ENCODE data around the gene TMEM256. TPM values are rescaled to one million over a fixed set of nuclear protein-coding genes. Genes with fewer than 3 reads are reported as not detected.

Gene TMEM256
- total RNA-seq, 1 donor from 2014 or later: 67.7 TPM

- H3K27me3 Mint-ChIP-seq (ENCODE audit: low read depth): no peaks in the 10 kb centered on the region
- H3K36me3 Mint-ChIP-seq (ENCODE audit: low read depth): no peaks in the 10 kb centered on the region
- no peak overlapping the region for H3K27ac Mint-ChIP-seq
- no peak for DNase-seq (ENCODE audit: low spot score)
- no peaks in the 10 kb centered on the region for H3K4me1 Mint-ChIP-seq (ENCODE audit: low read depth)
- intact Hi-C loops (cut with micrococcal nuclease): no loop called here
- no peaks in the 10 kb centered on the region for H3K9me3 Mint-ChIP-seq
- H3K4me3 Mint-ChIP-seq (ENCODE audit: low read depth): no peak overlapping the region
Observed at GRCh38 chr17:7426203-7426863, 22.4 kb upstream of the TMEM256 start.

- H3K36me3 Mint-ChIP-seq (ENCODE audit: low read depth): no peaks in the 10 kb centered on the region
- no peak overlapping the region for H3K27ac Mint-ChIP-seq
- no peak overlapping the region for H3K4me3 Mint-ChIP-seq (ENCODE audit: low read depth)
- H3K27me3 Mint-ChIP-seq (ENCODE audit: low read depth): no peaks in the 10 kb centered on the region
- intact Hi-C loops (cut with micrococcal nuclease): no loop called here
- no peaks in the 10 kb centered on the region for H3K9me3 Mint-ChIP-seq
- DNase-seq (ENCODE audit: low spot score): no peak
- no peaks in the 10 kb centered on the region for H3K4me1 Mint-ChIP-seq (ENCODE audit: low read depth)
Observed at GRCh38 chr17:7425756-7426155, 21.9 kb upstream of the TMEM256 start.

GRCh38 chr17:7425316-7425715, 21.4 kb upstream of the TMEM256 start, which contains the start of gene SPEM2:
TSS of gene SPEM2 (plus strand) at chr17:7425616. CDS start at chr17:7425689, 73 bp downstream.
- no peak within 1 kb of the TSS for H3K4me3 Mint-ChIP-seq (ENCODE audit: low read depth)
- intact Hi-C loops (cut with micrococcal nuclease): no loop called here
- no peaks in the 10 kb centered on the region for H3K9me3 Mint-ChIP-seq
- no peaks in the 10 kb centered on the region for H3K27me3 Mint-ChIP-seq (ENCODE audit: low read depth)
- H3K4me1 Mint-ChIP-seq (ENCODE audit: low read depth): no peaks in the 10 kb centered on the region
- H3K36me3 Mint-ChIP-seq (ENCODE audit: low read depth): no peaks in the 10 kb centered on the region
- no peak within 1 kb of the TSS for H3K27ac Mint-ChIP-seq
- DNase-seq (ENCODE audit: low spot score): no peak

- no peaks in the 10 kb centered on the region for H3K36me3 Mint-ChIP-seq (ENCODE audit: low read depth)
Observed at GRCh38 chr17:7423679-7424078, 19.8 kb upstream of the TMEM256 start.

GRCh38 chr17:7421186-7421585, 17.3 kb upstream of the TMEM256 start:
- intact Hi-C loops (cut with micrococcal nuclease): no loop called here
- no peaks in the 10 kb centered on the region for H3K36me3 Mint-ChIP-seq (ENCODE audit: low read depth)
- H3K4me1 Mint-ChIP-seq (ENCODE audit: low read depth): no peaks in the 10 kb centered on the region
- H3K9me3 Mint-ChIP-seq: no peaks in the 10 kb centered on the region
- no peak overlapping the region for H3K4me3 Mint-ChIP-seq (ENCODE audit: low read depth)
- no peak overlapping the region for H3K27ac Mint-ChIP-seq
- H3K27me3 Mint-ChIP-seq (ENCODE audit: low read depth): no peaks in the 10 kb centered on the region
- DNase-seq (ENCODE audit: low spot score): no peak

More at GRCh38 chr17:7423679-7424078, 19.8 kb upstream of the TMEM256 start:
- H3K27me3 Mint-ChIP-seq (ENCODE audit: low read depth): no peaks in the 10 kb centered on the region
- DNase-seq (ENCODE audit: low spot score): no peak
- H3K4me1 Mint-ChIP-seq (ENCODE audit: low read depth): no peaks in the 10 kb centered on the region
- intact Hi-C loops (cut with micrococcal nuclease): no loop called here
- H3K4me3 Mint-ChIP-seq (ENCODE audit: low read depth): no peak overlapping the region
- no peak overlapping the region for H3K27ac Mint-ChIP-seq
- H3K9me3 Mint-ChIP-seq: no peaks in the 10 kb centered on the region

GRCh38 chr17:7419819-7420610, 16.1 kb upstream of the TMEM256 start, which contains the start of gene SPEM1:
TSS of gene SPEM1 (plus strand) at chr17:7420324. CDS start at chr17:7420385, 61 bp downstream.
- DNase-seq (ENCODE audit: low spot score): no peak
- no peak within 1 kb of the TSS for H3K4me3 Mint-ChIP-seq (ENCODE audit: low read depth)
- no peaks in the 10 kb centered on the region for H3K4me1 Mint-ChIP-seq (ENCODE audit: low read depth)
- H3K9me3 Mint-ChIP-seq: no peaks in the 10 kb centered on the region
- no peaks in the 10 kb centered on the region for H3K27me3 Mint-ChIP-seq (ENCODE audit: low read depth)
- no peak within 1 kb of the TSS for H3K27ac Mint-ChIP-seq
- intact Hi-C loops (cut with micrococcal nuclease): no loop called here
- H3K36me3 Mint-ChIP-seq (ENCODE audit: low read depth): no peaks in the 10 kb centered on the region

GRCh38 chr17:7418472-7419152, 14.7 kb upstream of the TMEM256 start:
- Mint-ChIP-seq H3K36me3 (ENCODE audit: low read depth) (no peaks in the 10 kb centered on the region), H3K4me1 (ENCODE audit: low read depth) (no peaks in the 10 kb centered on the region), H3K27me3 (ENCODE audit: low read depth) (no peaks in the 10 kb centered on the region), H3K27ac (no peak overlapping the region), H3K9me3 (no peaks in the 10 kb centered on the region), H3K4me3 (ENCODE audit: low read depth) (no peak overlapping the region)
- no peak for DNase-seq (ENCODE audit: low spot score)
- intact Hi-C loops (cut with micrococcal nuclease): no loop called here

- intact Hi-C loops (cut with micrococcal nuclease): no loop called here
- Mint-ChIP-seq H3K36me3 (ENCODE audit: low read depth) (no peaks in the 10 kb centered on the region), H3K4me1 (ENCODE audit: low read depth) (no peaks in the 10 kb centered on the region), H3K9me3 (no peaks in the 10 kb centered on the region), H3K27ac (no peak overlapping the region), H3K4me3 (ENCODE audit: low read depth) (no peak overlapping the region), H3K27me3 (ENCODE audit: low read depth) (no peaks in the 10 kb centered on the region)
- DNase-seq (ENCODE audit: low spot score): no peak
Observed at GRCh38 chr17:7417056-7417655, 13.3 kb upstream of the TMEM256 start.

GRCh38 chr17:7416323-7416722, 12.4 kb upstream of the TMEM256 start:
- Mint-ChIP-seq H3K4me3 (ENCODE audit: low read depth) (no peak overlapping the region), H3K27ac (no peak overlapping the region), H3K36me3 (ENCODE audit: low read depth) (no peaks in the 10 kb centered on the region), H3K27me3 (ENCODE audit: low read depth) (no peaks in the 10 kb centered on the region), H3K9me3 (no peaks in the 10 kb centered on the region), H3K4me1 (ENCODE audit: low read depth) (no peaks in the 10 kb centered on the region)
- no peak for DNase-seq (ENCODE audit: low spot score)
- intact Hi-C loops (cut with micrococcal nuclease): no loop called here

- H3K36me3 Mint-ChIP-seq (ENCODE audit: low read depth): no peaks in the 10 kb centered on the region
- H3K4me3 Mint-ChIP-seq (ENCODE audit: low read depth): no peak overlapping the region
- H3K9me3 Mint-ChIP-seq: no peaks in the 10 kb centered on the region
- H3K27me3 Mint-ChIP-seq (ENCODE audit: low read depth): no peaks in the 10 kb centered on the region
- no peak for DNase-seq (ENCODE audit: low spot score)
- H3K4me1 Mint-ChIP-seq (ENCODE audit: low read depth): no peaks in the 10 kb centered on the region
- no peak overlapping the region for H3K27ac Mint-ChIP-seq
- intact Hi-C loops (cut with micrococcal nuclease): no loop called here
Observed at GRCh38 chr17:7415784-7416183, 11.9 kb upstream of the TMEM256 start.

GRCh38 chr17:7414837-7415236, 10.9 kb upstream of the TMEM256 start:
- Mint-ChIP-seq H3K27ac (no peak overlapping the region), H3K4me3 (ENCODE audit: low read depth) (no peak overlapping the region), H3K4me1 (ENCODE audit: low read depth) (no peaks in the 10 kb centered on the region), H3K27me3 (ENCODE audit: low read depth) (no peaks in the 10 kb centered on the region), H3K9me3 (no peaks in the 10 kb centered on the region), H3K36me3 (ENCODE audit: low read depth) (no peaks in the 10 kb centered on the region)
- intact Hi-C loops (cut with micrococcal nuclease): no loop called here
- no peak for DNase-seq (ENCODE audit: low spot score)

- Mint-ChIP-seq H3K4me1 (ENCODE audit: low read depth) (no peaks in the 10 kb centered on the region), H3K27me3 (ENCODE audit: low read depth) (peaks cover 8% of the 10 kb centered on the region), H3K27ac (peak overlapping the region; percentile 25), H3K36me3 (ENCODE audit: low read depth) (no peaks in the 10 kb centered on the region), H3K9me3 (no peaks in the 10 kb centered on the region), H3K4me3 (ENCODE audit: low read depth) (no peak overlapping the region)
- intact Hi-C loops (cut with micrococcal nuclease): no loop called here
- no peak for DNase-seq (ENCODE audit: low spot score)
Observed at GRCh38 chr17:7413346-7413985, 9.6 kb upstream of the TMEM256 start.

Measured in activated T-helper 2 cell treated with anti-CD3 and anti-CD28 coated beads, Interferon-gamma antibody, Interleukin-2, Interleukin-4, amounts not matched to agents 10 μg/mL and 5 μg/mL and 100 μg/mL, durations not matched to agents 14 hours and 24 hours and 36 hours (primary cell).